Measurements from ENCODE around the gene DAGLA. TPM values are rescaled to one million over a fixed set of nuclear protein-coding genes. Genes with fewer than 3 reads are reported as not detected.

Gene DAGLA
- total RNA-seq, 4 donors from 2014 or later = 1.1 to 3.2 (median 1.8) TPM

GRCh38 chr11:61771985-61772455 lies 91.8 kb downstream of the DAGLA start:
- TF ChIP-seq CTCF (IDR thresholded peaks at IDR 0.05; ENCODE audit: low read depth) = no peak

DNA sequence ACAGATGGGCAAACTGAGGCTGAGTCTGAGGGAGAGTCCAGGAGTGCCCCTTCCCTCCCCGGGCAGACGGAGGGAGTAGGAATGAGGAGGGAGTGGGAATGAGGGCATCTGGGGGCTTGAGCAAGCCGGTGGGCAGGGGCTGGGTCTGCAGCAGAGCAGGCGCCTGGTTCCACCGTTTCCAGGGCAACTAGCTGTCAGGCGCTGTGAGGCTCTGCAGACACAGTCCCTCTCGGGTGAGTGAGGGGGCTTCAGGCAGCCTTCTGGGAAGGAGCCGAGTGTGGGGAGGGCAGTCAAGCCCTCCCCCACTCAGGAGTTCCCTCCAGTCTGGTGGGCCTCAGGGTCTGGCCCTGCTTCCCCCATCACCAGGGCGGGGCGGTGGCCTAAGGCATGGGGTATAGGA lies 93.2 kb downstream of the DAGLA start:
- TF ChIP-seq CTCF (IDR thresholded peaks at IDR 0.05; ENCODE audit: low read depth) = no peak

GRCh38 chr11:61773809-61774208 lies 93.6 kb downstream of the DAGLA start:
- no peak for TF ChIP-seq CTCF (IDR thresholded peaks at IDR 0.05; ENCODE audit: low read depth)

DNA sequence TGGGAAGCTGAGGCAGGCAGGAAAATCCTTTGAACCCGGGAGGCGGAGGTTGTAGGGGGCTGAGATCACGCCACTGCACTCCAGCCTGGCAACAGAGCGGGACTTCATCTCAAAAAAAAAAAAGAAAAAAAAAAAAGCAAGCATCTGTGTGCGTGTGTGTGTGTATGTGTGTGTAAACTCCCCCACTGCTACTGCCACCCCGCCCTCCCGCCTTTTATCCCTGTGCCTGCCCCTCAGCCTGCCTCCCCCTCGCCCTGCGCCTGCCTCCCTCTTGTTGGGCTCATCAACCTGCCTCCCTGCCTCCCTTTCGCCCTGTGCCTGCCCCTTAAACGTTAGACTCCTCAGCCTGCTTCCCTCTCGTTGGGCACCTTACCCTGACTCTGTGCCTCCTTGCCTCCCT lies 94.2 kb downstream of the DAGLA start:
- TF ChIP-seq CTCF (IDR thresholded peaks at IDR 0.05; ENCODE audit: low read depth) = no peak

- TF ChIP-seq CTCF (IDR thresholded peaks at IDR 0.05; ENCODE audit: low read depth) = no peak
These were observed 94.9 kb downstream of the DAGLA start for GRCh38 chr11:61775106-61775505.

DNA sequence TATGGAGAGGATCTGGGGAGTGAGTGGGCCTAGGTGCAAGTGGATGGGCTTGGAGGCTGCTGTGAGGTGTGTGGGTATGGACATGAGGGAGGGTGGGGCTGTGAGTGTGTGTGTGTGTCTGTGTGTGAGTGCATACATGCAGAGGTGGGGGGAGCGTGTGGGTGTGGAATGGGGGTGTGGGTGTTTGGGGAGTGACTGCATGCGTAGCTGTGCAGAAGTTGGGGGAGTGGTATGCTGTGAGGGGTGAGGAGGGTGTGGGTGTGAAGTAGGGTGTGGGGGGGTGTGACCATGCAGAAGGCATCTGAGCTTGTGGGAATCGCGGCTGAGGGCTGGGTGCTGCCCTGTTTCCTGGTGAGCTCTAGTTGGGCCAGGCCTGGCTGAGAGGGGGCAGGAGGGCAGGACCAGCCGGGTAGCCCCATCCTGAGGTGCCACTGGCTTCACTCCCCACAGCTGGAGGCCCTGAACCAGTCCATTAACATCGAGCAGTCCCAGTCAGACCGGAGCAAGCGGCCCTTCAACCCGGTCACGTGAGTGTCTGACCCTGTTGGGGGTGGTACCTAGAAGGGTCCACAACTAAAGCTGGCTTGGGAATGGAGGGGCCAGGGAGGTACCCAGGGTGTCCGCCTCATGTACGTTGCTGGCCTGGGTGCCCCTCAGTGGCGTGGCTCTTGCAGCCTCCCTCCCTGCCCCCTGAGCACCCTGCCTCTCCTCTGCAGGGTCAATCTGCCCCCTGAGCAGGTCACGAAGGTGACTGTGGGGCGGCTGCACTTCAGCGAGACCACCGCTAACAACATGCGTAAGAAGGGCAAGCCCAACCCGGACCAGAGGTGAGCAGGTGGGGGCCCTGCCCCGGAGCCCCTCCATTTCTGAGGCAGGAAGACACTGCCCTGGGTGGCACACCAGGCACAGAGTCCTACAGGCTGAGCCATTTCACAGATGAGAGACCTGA lies 95.7 kb downstream of the DAGLA start:
- no peak for TF ChIP-seq CTCF (IDR thresholded peaks at IDR 0.05; ENCODE audit: low read depth)

GRCh38 chr11:61776561-61777075 lies 96.4 kb downstream of the DAGLA start:
- no peak for TF ChIP-seq CTCF (IDR thresholded peaks at IDR 0.05; ENCODE audit: low read depth)

All from subcutaneous adipose tissue (tissue), 4 donors.